ENCODE results near the gene ZBTB8OS.

- TF ChIP-seq CTCF (IDR thresholded peaks at IDR 0.05) (no peak), POLR2AphosphoS5 (IDR thresholded peaks at IDR 0.05) (no peak), EP300 (IDR thresholded peaks at IDR 0.05) (no peak), POLR2A (IDR thresholded peaks at IDR 0.05) (no peak)
Observed at GRCh38 chr1:32592943-32593342, 57.4 kb downstream of the ZBTB8OS start.
